ENCODE measurements around the gene GPI.
A peak's percentile ranks its signal among the peaks of the same experiment; 100 is the strongest.
"Not testable (repeated sequence)": the region's sequence is repeated elsewhere in the genome, so short reads cannot be mapped to it uniquely, and the experiment has no call there.

GPI gene

DNA sequence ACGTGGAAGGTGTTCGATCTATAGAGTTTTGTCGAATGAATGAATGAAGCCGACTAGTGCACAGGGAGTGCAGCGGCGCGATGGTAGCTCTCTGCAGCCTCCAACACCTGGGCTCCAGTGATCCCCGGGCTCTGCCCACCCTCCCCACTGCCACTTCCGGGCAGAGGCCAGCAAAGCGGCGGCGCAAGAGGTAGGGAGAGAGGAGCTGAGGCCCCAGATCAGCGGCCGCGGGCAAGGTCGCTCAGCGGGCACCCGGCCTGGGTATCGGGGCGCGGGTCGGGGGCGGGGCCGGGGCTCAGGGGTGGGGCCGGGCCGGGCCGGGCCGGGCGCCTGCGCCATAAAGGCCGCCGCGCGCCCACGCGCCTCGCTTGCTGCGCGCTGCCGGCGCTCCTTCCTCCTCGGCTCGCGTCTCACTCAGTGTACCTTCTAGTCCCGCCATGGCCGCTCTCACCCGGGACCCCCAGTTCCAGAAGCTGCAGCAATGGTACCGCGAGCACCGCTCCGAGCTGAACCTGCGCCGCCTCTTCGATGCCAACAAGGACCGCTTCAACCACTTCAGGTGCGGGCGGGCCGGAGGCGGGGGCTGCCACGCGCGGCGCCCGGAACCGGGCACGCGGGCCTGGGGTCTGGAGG is at the start of gene GPI:
Gene GPI, plus strand, starts transcription at position 367 of the 633 bp plus-strand sequence. Its CDS starts 71 bp downstream, at position 438.
- DNase-seq (ENCODE audit: low spot score): peak; percentile 70

DNA sequence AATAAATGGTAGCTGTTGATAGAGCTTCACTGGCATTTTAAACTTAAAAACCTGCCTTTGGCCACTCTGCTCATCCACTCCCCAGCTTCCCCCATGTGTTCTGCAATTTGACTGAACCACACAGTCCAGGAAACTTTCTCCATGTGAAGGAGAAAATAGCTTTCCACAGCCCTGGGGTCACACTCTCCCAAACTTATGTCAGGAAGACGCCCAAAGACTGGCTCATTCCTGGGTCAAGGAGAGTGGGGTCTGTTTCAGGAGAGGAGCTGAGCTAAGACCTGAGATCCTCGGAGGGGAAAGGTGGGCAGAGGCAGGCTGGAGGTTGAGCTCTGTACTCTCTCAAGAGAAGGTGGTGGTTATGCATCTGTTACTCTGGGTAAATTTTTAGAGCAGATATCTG is 48.7 kb upstream of the GPI start:
- no peak for DNase-seq (ENCODE audit: low spot score)

DNA sequence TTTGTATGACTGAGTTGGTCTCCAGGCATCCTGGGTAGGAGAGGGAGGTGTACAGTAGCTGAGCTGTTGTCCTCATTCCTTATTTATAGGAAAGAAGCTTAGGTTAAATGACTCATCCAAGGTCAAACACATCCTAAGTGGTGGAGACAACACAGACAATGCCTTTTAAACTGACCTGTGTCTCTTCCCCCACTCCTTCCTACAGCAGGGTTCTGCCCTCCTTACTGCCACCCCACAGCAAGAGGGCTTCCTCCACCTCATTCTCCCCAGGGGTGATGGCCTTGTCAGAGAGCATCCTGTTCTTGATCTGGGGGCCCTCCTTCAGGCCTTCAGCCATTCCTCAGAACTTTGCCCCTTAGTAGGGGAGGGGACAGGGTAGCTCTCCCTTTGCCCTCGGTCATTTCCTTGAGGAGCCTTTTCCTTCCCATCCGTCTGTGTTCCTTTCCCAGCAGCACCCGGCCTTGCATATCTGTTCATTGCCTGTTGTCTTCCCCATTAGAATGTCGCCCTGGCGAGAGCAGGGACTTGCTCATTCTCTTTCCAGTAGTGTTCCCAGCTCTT is 48.2 kb upstream of the GPI start:
- no peak for DNase-seq (ENCODE audit: low spot score)

DNA sequence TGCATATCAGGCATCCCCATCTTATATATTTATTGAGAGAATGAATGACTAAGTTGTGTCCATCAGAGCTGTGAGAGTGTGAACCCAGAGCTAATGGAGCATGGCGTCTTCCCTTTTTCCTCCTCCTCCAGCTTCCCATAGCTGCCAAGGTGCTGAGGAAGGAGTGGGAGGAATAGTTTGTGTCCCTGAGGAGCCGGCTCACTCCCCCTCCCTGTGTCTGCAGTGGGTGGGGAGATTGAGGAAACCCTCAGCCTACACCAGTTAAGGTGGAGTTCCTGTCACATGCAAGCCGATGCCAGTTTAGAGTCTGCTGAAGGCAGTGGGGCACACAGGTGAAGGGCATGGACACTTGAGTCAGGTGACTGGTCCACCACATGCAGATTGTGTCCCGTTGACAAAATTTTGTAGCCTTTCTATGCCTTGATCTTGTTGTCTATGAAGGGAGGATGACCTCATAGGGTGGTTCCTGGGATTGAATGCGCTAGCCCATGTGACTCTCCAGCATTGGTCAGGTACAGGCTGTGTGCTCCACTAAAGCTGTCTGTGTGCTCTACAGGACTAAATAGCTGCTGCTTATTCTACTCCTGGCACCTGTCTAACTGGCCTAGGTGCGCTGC is 47.6 kb upstream of the GPI start:
- no peak for DNase-seq (ENCODE audit: low spot score)

DNA sequence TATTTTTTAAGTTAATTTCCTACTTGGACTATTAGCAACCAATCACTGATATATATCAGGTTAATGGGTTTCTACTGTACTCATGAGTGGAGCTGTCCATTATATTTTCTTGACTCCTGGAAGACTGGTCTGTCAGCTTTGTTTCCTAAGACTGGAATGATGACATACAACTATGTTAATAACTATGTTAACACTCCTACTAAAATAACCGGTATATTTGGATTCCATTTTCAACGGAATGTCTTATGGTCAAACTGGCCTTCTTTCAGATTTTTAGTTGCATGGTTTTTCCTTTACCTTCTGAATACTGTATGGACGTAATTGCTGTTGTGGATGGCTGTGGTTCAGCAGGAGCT is 45.8 kb upstream of the GPI start:
- DNase-seq (ENCODE audit: low spot score): no peak

DNA sequence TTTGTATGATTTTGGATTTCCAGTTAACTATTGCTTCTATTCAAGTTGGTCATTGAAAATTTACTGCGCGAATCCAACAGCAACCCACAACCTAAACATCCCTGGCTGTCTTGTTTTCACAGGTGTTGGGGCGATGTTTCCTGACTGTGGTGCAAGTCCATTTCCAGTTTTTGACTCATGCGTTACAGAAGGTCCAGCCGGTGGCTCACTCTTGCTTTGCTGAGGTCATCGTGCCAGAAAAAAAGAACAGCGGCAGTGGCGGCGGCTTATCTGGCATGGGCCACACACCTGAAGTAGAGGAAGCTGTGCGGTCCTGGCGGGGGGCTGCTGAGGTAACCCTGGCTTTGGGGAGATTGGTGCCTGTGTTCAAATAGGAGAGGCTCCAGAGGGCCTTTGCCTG is 45.2 kb upstream of the GPI start:
- no peak for DNase-seq (ENCODE audit: low spot score)

DNA sequence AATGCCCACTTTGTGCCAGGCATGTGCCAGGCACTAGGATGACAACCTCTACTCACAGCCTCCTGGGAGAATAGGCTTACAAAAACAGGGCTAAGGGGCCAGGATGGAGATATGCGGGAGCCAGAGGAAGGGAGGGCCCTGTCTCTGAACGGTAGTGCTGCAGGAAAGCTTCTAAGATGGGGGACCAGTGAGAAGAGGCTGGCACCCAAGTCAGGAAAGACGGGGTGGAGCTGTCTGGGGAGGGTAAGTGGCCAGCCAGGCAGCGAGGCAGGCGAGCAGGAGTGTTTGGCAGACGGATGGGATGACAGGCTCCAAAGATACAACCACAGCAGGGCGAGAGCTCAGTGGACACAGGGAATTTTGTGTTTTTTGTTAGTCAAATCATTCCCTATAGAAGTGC is 44.7 kb upstream of the GPI start:
- no peak for DNase-seq (ENCODE audit: low spot score)

DNA sequence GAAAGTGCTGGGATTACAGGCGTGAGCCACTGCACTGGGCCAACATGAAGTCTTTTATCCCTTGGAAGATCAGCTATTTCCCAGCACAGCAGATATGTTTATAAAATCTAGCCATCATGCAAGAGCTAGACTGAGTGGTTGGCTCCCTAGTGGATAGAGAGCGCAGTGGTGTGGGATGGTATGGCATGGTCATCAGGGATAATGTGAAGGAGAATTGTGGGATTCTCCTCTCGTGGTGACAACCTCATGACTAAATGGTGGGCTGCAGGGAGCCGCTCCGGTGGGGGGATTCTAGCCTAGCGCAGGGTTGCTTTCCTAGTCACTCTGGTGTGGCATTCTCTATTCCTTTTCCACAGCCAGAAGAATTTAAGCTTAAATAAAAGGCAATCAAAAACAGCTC is 43.3 kb upstream of the GPI start:
- no peak for DNase-seq (ENCODE audit: low spot score)

DNA sequence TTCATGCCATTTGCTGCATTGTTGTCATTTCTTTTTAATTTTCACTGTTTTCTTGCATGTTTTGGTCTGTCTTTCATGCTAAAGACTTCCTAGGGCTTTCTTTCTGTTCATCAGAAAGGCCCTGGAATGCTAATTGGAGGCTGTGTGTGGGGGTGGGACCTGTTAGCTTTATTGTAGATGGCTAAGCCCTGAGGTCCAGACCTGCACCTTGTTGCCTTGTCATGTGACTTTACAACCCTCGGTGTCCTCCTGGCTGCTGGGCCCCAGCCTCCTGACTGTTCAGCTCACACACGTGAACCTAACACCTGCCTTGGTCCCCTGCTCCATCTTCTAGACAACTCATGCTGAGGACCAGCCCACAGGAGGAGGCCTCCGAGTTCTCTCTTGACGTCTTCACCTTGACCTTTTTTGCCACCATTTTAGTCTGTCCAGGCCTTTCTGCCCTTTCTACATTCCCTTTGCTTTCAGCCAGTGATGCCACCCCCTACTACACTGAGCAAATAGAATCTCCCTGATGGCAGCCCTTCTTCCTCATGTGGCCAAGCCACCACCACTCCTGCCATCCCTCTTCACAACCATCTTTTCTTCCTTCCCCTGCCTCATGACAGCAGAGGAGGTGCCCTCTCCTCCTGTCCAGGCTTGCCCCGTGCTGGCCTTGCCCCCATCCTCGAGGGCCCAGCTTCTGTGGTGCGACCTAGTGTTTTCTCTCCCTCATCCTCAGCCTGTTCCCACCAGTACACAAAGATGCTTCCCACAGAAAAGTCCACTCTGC is 41.4 kb upstream of the GPI start:
- DNase-seq (ENCODE audit: low spot score): no peak

DNA sequence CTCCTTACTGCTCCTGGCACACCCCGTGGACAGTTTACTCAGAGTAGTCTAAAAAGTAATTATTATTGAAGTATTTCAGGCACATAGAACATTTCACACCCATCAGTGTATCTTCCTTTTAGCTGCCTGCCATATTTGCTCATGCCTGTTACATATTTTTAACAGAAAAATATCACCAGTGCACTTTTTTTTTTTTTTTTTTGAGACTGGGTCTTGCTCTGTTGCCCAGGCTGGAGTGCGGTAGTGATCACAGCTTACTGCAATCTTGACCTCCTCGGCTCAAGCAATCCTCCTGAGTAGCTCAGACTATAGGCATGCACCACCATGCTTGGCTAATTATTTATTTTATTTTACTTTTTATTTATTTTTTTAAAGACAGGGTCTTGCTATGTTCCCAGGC is 40.7 kb upstream of the GPI start:
- no peak for DNase-seq (ENCODE audit: low spot score)

DNA sequence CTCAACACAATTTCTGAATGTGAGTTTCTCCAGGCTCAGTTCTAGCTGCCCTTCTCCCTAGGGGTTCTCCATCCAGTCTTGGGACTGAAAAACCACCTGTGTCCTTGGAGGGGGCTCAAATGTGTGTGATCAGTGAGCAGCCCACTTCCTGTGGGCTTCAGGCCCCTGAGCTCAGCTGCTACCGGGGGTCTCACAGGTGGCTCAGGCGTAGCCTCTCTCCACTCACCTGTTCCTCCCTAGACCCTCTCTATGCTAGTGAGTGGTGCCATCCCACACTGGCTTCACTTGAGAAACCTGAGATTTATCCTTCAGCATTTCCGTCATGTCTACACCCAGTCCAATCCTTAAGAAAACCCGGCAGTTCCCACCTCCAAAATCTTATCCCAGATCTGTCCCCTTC is 39.8 kb upstream of the GPI start:
- no peak for DNase-seq (ENCODE audit: low spot score)

DNA sequence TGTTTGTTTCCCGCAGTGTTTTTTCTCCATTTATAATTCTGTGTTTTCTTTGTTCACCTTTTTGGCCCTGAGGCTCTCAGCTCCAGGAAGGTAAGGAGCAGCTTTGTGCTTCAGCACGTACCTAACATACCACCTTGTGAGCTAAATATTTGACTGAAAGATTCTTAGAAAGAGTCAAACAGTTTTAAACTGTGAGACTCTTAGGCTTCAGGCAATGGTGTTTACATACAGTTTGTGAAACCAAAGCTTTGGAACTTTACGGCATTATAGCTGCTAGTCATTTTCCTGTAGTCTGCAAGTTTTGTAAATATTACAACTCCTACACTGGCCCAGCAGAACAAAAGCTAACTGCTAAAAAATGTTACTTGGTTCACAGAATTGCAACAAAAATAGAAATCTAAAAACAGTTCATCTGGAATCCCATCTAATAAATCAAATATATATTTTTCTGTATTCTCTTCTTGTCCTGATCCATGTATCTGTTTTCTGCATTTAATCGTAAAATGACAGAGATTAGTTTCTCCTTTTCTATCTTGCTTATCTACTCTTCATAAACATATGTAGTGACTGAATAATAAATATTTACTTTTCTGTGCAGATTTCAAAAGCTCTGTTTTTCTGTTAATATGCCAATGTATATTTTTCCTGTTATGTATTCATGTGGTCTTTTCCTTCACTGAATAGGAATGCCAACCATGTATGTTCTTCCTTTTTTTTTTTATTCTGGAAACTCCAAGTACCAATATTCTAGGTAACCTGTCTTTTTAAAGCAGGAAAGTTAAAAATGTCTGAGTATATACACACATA is 38.8 kb upstream of the GPI start:
- DNase-seq (ENCODE audit: low spot score): no peak

DNA sequence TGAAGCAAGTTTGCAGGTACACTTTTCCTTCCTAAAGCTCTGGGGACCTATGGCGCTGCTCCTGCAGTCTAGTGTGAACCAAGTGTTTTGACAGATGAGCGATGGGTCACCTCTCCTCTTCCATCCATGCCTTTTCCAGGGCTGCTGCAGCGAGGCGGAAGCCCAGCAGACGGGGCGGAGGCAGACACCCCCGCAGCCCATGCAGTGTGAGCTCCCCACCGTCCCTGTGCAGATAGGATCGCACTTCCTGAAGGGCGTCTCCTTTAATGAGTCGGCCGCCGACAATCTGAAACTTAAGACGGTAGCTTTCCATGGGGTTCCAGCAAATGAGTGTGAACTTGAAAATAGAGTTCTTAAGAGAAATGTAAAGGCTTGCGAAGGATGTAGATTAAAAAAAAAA is 37.1 kb upstream of the GPI start:
- no peak for DNase-seq (ENCODE audit: low spot score)

DNA sequence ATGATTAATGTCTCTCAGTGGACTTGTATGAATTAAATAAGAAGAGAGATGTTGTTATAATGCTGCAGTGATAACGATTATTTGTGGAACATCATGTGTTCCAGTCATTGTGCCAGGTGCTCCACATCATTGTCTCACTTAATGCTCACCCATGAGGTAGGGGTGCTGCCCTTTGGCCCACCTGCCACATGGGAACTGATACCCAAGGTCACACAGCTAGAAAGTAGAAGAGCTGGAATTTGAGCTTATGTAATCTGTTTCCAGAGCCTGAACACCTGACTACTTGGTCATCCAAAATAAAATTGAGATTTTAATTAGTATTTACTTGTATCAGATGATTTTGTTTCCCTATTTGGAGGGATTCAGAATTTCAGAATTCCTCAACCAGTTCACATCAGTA is 36.0 kb upstream of the GPI start:
- no peak for DNase-seq (ENCODE audit: low spot score)

DNA sequence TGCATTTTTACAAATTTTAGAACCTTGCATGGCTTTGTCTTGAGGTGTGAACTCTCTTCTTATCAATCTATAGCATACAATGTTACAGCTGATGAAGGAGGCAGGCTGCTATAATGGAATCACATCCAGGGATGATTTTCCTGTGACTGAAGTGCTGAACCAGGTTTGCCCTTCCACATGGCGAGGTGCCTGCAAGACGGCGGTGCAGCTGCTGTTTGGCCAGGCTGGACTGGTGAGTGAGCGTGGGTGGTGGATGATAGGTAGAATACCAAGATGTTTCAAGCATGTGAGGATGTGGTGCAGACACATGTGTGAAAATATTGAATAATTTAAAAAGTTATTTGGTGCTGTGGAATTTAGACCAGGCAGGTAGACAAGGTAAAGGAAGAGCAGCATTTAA is 34.9 kb upstream of the GPI start:
- DNase-seq (ENCODE audit: low spot score): no peak

DNA sequence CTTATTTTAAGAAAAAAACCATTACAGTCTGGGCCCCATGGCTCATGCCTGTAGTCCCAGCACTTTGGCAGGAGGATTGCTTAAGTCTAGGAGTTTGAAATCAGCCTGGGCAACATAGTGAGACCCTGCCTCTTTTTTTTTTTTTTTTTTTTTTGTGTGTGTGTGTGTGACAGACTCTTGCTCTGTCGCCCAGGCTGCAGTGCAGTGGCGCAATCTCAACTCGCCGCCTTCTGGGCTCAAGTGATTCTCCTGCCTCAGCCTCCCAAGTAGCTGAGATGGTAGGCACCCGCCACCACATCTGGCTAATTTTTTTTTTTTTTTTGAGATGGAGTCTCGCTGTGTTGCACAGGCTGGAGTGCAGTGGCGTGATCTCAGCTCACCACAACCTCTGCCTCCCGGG is 34.4 kb upstream of the GPI start:
- not testable (repeated sequence) for DNase-seq (ENCODE audit: low spot score)

DNA sequence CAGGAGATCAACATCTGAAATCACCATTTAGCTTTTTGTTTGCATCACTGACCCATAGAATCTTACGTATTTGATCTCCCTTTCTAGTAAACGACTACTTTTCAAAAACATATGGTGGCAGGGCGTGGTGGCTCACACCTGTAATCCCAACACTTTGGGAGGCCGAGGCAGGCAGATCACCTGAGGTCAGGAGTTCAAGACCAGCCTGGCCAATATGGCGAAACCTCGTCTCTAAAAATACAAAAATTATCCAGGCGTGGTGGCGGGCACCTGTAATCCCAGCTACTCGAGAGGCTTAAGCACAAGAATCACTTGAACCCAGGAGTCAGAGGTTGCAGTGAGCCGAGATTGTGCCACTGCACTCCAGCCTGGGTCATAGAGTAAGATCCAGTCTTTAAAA is 33.4 kb upstream of the GPI start:
- DNase-seq (ENCODE audit: low spot score): not testable (repeated sequence)

DNA sequence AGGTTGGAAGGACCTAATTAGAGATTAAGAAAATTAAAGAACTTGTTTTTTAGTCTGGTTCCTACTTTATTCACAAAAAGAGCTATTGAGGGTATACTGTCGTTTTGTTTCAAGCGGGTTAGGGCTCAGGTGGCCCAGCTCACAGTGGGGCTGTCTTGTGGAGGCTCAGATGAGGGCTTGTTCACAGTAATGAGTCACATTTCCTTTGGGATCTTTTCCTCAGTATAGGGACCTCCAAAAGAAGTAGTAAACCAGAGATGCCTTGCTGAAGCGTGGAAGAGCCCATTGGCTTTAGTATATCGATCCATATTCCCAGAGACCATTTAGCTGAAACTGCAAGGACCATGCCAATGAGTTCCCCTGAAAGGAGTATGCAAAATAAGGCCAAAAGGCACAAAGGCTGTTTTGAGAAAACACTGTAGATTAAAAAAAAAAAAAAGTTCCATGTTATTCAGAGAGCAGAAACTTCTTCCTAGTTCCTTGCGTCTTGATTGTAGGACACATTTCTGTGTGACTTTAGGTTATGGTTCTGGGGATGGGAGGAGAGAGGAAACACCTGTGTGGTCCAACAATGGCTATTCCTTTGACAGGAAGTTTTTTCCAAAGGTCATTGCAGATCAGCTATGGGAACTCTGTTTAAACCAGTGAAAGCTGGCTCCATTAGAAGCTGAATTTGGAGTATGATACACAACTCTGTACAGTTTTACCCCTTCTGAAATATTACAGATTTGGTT is 32.8 kb upstream of the GPI start:
- DNase-seq (ENCODE audit: low spot score): no peak

DNA sequence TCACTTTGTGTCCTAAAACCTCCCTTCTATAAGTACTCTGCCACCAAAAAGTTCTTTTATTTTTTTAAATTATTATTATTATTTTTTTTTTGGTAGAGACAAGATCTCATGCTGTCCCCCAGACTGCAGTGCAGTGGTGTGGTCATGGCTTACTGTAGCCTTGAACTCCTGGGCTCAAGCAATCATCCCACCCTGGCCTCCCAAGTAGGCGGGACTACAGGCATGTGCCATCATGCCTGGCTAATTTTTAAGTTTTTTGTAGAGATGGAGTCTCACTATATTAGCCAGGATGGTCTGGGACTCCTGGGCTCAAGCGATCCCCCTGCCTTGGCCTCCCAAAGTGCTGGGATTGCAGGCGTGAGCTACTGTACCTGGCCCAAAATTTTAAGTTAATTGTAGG is 29.1 kb upstream of the GPI start:
- no peak for DNase-seq (ENCODE audit: low spot score)

DNA sequence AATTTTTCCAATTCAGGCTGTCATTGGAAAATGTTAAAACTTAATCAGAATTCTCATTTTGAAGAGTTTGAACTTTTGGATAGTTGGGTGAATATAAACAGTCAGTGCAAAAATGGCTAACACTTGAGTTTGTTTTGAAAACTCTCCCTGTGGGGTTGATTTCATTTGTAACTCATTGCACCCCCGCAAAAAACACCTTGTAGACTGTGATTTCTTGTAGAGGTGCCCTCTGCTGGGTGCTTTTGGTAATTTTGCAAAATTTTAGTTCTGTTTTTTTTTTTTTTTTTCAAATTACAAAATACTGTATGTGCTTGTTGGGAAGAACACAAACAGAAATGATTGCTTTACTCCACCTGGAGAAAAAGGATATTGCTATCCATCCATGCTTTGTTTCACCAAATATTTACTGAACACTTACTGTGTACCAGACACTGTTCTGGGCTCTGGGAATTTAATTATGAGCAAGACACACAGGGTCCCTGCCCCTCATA is 28.2 kb upstream of the GPI start:
- no peak for DNase-seq (ENCODE audit: low spot score)

DNA sequence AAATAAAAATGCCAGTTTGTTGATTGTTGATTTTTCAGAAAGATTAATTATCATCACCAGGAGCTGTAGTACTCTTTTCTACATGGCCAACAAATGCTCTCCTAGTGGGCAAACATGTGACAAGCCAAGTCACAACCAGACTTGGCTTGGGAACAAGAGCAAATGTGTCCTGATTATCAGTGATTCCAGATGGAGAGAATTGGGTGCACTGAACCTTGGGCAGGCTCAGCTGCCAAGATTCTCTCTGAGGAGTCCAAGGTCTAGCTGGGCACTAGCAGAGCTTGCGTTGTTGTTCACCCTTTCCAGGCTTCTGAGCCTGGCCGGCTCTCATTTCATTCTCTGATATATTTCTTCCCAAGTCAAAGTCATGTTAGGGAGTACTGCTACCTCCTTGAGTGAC is 27.3 kb upstream of the GPI start:
- no peak for DNase-seq (ENCODE audit: low spot score)
